ENCODE measurements around the gene TP53BP1. TPM values are rescaled to one million over a fixed set of nuclear protein-coding genes. Genes with fewer than 3 reads are reported as not detected.

The TP53BP1 gene
- total and polyA plus RNA-seq, 2 of the 13 experiments (the other 11 are each of a cell fraction or from before 2014, with no cell fraction given), result 17.1 to 17.4 TPM

GRCh38 chr15:43412096-43412495, 80.9 kb downstream of the TP53BP1 start (continued):
- TF ChIP-seq THAP8 (CRISPR knock-in tag; IDR thresholded peaks at IDR 0.05; ENCODE audit: borderline replicate concordance) (no peak), RARA (CRISPR knock-in tag; IDR thresholded peaks at IDR 0.05) (no peak), ZNF234 (CRISPR knock-in tag; conservative IDR thresholded peaks at IDR 0.05) (no peak), GATA4 (IDR thresholded peaks at IDR 0.05; ENCODE audit: borderline replicate concordance, low read depth) (no peak), ZNF367 (CRISPR knock-in tag; IDR thresholded peaks at IDR 0.05; ENCODE audit: borderline replicate concordance) (no peak), ZNF34 (CRISPR knock-in tag; IDR thresholded peaks at IDR 0.05; ENCODE audit: borderline replicate concordance) (no peak), TAF15 (IDR thresholded peaks at IDR 0.05; ENCODE audit: low read depth, low read length, poor library complexity, severe bottlenecking) (no peak)

GRCh38 chr15:43410572-43411214, 82.3 kb downstream of the TP53BP1 start:
- peaks cover 5% of the 10 kb centered on the region; the same call in 1 of the 2 replicates for H3K4me1 ChIP-seq (ENCODE audit: insufficient read depth, low read length)
- H4K20me1 ChIP-seq (ENCODE audit: insufficient read depth, low read length), result no peaks in the 10 kb centered on the region
- intact Hi-C loops (cut with micrococcal nuclease; ENCODE audit: unreplicated experiment) (no loop called here), in situ Hi-C loops (cut with HindIII; ENCODE audit: extremely low pct_ligation_motif_present, low pct_unique_long_range_greater_than_20kb) (no loop called here)
- no peak overlapping the region for H3K9ac ChIP-seq (ENCODE audit: insufficient read depth, low read depth, low read length)
- ChIA-PET CTCF (ENCODE audit: low intra/inter-chr PET ratio, low total read pairs) (no interaction called here), POLR2A (no interaction called here)
- H3K27ac ChIP-seq (ENCODE audit: extremely low read length, insufficient read depth, low read length), result no peak overlapping the region
- H2AFZ ChIP-seq (ENCODE audit: low read length), result no peak overlapping the region
- no peaks in the 10 kb centered on the region for H3K27me3 ChIP-seq (ENCODE audit: control insufficient read depth in 1 of 2, insufficient read depth in 2 of 2, low read length in 2 of 2)
- no peaks in the 10 kb centered on the region for H3K79me2 ChIP-seq (ENCODE audit: insufficient read depth, low read length)
- FAIRE-seq (no peak), DNase-seq (ENCODE audit: low spot score) (no peak), ATAC-seq (no peak)
- BruUV-seq (replicated peaks), result no TSS peak
- peaks cover 23 to 51% of the 10 kb centered on the region in 2 experiments for H3K36me3 ChIP-seq (replicated peaks in 1 of 2; ENCODE audit: control insufficient read depth in 1 of 2, insufficient read depth in 2 of 2, low read length in 2 of 2)
- no peak overlapping the region for H3K4me2 ChIP-seq (ENCODE audit: low read depth, low read length)
- H3K4me3 ChIP-seq (replicated peaks in 1 of 3; ENCODE audit: insufficient read depth in 1 of 3, low read depth in 2 of 3, low read length in 3 of 3), result no peak overlapping the region
- WGBS (ENCODE audit: low lambda C conversion rate), result 98% methylated on average over 5 of the region's 5 CpGs
- H3K9me3 ChIP-seq (ENCODE audit: low read length), result no peaks in the 10 kb centered on the region
- no peak for TF ChIP-seq ZNF543 (CRISPR knock-in tag; IDR thresholded peaks at IDR 0.05)
- TF ChIP-seq PRDM4 (CRISPR knock-in tag; IDR thresholded peaks at IDR 0.05; ENCODE audit: borderline replicate concordance), result no peak
- no peak for TF ChIP-seq ZBTB7A (CRISPR knock-in tag; IDR thresholded peaks at IDR 0.05)
- no peak for TF ChIP-seq PAF1 (CRISPR knock-in tag; IDR thresholded peaks at IDR 0.05)
- TF ChIP-seq GMEB1 (CRISPR knock-in tag; IDR thresholded peaks at IDR 0.05; ENCODE audit: borderline replicate concordance), result no peak
- TF ChIP-seq, protein P1, sequence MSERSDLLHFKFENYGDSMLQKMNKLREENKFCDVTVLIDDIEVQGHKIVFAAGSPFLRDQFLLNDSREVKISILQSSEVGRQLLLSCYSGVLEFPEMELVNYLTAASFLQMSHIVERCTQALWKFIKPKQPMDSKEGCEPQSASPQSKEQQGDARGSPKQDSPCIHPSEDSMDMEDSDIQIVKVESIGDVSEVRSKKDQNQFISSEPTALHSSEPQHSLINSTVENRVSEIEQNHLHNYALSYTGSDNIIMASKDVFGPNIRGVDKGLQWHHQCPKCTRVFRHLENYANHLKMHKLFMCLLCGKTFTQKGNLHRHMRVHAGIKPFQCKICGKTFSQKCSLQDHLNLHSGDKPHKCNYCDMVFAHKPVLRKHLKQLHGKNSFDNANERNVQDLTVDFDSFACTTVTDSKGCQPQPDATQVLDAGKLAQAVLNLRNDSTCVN (CRISPR knock-in tag; IDR thresholded peaks at IDR 0.05; ENCODE audit: borderline replicate concordance), result no peak
- no peak for TF ChIP-seq DNMT1 (CRISPR knock-in tag; IDR thresholded peaks at IDR 0.05)
- no peak for TF ChIP-seq RAD21 (CRISPR knock-in tag; IDR thresholded peaks at IDR 0.05)
- TF ChIP-seq KDM6A (CRISPR knock-in tag; IDR thresholded peaks at IDR 0.05; ENCODE audit: low read depth), result no peak
- no peak for TF ChIP-seq ZNF484 (CRISPR knock-in tag; IDR thresholded peaks at IDR 0.05; ENCODE audit: borderline replicate concordance, low read depth)
- TF ChIP-seq NFKBIZ (CRISPR knock-in tag; IDR thresholded peaks at IDR 0.05), result no peak

Measured in HepG2 (cell line).